ENCODE data around the gene PMM2.

- TF ChIP-seq CTCF (IDR thresholded peaks at IDR 0.05 in 4 of 5, conservative IDR thresholded peaks at IDR 0.05 in 1 of 5) (no peak), POLR2A (IDR thresholded peaks at IDR 0.05) (no peak)
Measured at GRCh38 chr16:8763083-8763482, 34.6 kb upstream of the PMM2 start.

Measured in gastrocnemius medialis (tissue), 4 donors.